Measurements from ENCODE around the gene LEPROT.

The LEPROT gene

GRCh38 chr1:65471861-65472332 is 51.4 kb downstream of the LEPROT start:
- DNase-seq (ENCODE audit: low read depth in 1 of 2, low spot score in 1 of 2): no peak

GRCh38 chr1:65476327-65476726 is 55.9 kb downstream of the LEPROT start:
- no peak for DNase-seq (ENCODE audit: low read depth in 1 of 2, low spot score in 1 of 2)

DNA sequence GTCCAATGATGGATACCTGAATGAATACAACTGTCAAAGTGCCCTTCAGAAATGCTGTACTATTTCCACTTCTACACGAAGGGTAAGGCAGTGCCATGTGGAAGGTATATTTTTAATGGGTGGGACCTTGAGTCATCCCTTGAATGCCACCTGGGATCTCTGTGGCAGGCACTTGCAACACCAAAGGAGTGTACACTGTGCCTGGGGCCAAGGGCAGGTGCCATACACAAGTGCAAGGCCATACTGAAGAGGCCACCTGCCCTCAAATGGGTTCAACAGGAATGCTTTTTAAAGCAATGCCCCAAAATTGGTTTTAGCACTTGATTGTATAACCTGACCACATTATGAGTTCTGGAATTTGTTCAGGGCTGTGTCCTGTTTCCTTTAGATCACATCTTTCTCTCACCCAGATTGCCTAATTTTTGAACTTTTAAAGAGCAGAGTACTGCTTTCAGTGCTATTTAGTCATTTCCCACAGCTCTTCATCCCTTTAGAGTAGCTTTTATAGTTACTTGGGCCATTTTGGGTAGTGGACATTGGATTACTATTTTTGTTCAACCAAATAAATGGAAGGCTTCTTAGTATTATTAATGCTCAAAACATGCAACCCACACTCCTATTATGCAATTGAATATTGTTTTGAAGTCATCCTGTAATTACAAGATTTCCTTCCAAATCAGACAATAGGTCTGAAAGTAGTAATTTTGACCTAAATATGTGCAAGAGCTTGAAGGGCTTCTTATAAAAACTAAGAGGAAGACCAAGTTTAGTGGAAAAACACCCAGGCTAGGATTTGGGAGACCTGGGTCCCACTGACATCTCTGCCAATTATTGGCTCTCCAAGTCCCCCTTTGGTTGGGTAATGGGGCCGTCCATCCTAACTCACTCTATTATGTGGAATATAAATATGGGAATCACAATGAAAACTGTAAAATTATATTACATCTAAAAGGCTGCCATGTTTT is 57.2 kb downstream of the LEPROT start:
- no peak for DNase-seq (ENCODE audit: low read depth in 1 of 2, low spot score in 1 of 2)

DNA sequence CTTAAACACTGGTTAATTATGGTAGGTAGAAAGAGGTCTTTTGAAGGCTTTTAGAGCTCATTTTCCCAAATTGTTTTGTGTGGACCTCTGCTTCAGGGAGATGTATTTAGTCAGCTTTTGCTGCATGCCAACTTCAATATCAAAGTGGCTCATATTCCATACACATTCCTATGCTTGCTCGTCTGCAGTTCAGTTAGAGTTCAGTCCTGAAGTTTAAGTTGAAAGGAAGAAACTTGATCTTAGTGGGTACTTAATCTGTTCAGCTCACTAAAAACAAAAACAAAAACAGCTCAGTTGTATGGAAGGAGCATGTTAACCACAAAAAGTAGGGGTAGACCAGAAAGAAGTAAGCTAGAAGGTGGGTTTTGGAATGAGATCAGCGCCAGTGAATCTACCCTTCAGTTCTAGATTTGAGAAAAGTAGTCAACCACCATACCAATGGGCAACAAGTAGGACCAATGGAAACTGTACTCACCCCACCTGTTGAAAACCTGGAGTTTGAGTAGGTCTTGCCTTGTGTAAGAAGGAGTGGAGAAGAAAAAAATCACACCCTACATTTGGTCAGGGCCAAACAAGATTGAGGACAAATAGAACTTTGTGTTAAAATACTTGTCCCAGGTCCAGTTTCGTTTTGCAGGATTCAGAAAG is 58.0 kb downstream of the LEPROT start:
- DNase-seq (ENCODE audit: low read depth in 1 of 2, low spot score in 1 of 2): no peak

- no peak for DNase-seq (ENCODE audit: low read depth in 1 of 2, low spot score in 1 of 2)
These were observed 59.2 kb downstream of the LEPROT start for GRCh38 chr1:65479554-65480204.

- no peak for DNase-seq (ENCODE audit: low read depth in 1 of 2, low spot score in 1 of 2)
These were observed 60.4 kb downstream of the LEPROT start for GRCh38 chr1:65480684-65481405.

- DNase-seq (ENCODE audit: low read depth in 1 of 2, low spot score in 1 of 2): no peak
These were observed 63.7 kb downstream of the LEPROT start for GRCh38 chr1:65483993-65484754.
